ENCODE results near the gene SCAP. TPM values are rescaled to one million over a fixed set of nuclear protein-coding genes. Genes with fewer than 3 reads are reported as not detected.

SCAP gene
- total and polyA plus RNA-seq, 2 donors (not counting 1 experiment from before 2014, with no cell fraction given) = 13.6 to 67.7 TPM

DNA sequence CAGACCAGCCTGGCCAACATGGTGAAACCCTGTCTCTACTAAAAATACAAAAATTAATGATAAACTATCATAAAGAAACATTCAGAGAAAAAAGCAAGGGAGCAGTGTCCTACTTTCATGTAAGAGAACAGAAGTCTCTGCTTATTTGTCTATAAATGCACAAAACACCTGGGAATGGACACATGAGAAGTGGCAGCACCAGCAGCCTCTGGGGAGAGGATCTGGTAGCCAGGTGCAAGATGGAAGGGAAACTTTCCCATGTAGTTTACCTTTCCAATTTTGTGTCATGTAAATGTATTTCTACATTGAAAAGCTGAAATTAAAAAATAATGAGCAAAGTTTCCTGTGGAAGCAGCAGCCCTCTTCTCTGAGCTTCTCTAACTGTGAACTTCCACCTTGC lies 18.8 kb downstream of the SCAP start:
- TF ChIP-seq, protein P1, sequence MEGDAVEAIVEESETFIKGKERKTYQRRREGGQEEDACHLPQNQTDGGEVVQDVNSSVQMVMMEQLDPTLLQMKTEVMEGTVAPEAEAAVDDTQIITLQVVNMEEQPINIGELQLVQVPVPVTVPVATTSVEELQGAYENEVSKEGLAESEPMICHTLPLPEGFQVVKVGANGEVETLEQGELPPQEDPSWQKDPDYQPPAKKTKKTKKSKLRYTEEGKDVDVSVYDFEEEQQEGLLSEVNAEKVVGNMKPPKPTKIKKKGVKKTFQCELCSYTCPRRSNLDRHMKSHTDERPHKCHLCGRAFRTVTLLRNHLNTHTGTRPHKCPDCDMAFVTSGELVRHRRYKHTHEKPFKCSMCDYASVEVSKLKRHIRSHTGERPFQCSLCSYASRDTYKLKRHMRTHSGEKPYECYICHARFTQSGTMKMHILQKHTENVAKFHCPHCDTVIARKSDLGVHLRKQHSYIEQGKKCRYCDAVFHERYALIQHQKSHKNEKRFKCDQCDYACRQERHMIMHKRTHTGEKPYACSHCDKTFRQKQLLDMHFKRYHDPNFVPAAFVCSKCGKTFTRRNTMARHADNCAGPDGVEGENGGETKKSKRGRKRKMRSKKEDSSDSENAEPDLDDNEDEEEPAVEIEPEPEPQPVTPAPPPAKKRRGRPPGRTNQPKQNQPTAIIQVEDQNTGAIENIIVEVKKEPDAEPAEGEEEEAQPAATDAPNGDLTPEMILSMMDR (conservative IDR thresholded peaks at IDR 0.05 in 1 of 2, IDR thresholded peaks at IDR 0.05 in 1 of 2; ENCODE audit: low read depth in 1 of 2, low read length in 2 of 2) = no peak
- TF ChIP-seq EZH2 (IDR thresholded peaks at IDR 0.05; ENCODE audit: low read length, missing control alignments) = no peak
- H3K36me3 ChIP-seq (ENCODE audit: control insufficient read depth, insufficient read depth, low read length) = no peaks in the 10 kb centered on the region
- H3K27me3 ChIP-seq (ENCODE audit: control insufficient read depth, insufficient read depth, low read length) = no peaks in the 10 kb centered on the region
- no peak overlapping the region for H3K4me3 ChIP-seq (replicated peaks in 1 of 4; ENCODE audit: control extremely low read depth in 1 of 4, insufficient read depth in 1 of 4, low read depth in 3 of 4, low read length in 4 of 4)
- H3K79me2 ChIP-seq (ENCODE audit: control insufficient read depth, insufficient read depth, low read length) = no peaks in the 10 kb centered on the region
- DNase-seq (ENCODE audit: low read depth in 2 of 2) = no peak
- H3K9me3 ChIP-seq (ENCODE audit: control insufficient read depth, insufficient read depth, low read depth, low read length) = no peaks in the 10 kb centered on the region
- no peak overlapping the region for H3K27ac ChIP-seq (ENCODE audit: insufficient read depth, low read length)
- H3K4me2 ChIP-seq (ENCODE audit: extremely low read depth, insufficient read depth, low read length) = no peak overlapping the region
- H2AFZ ChIP-seq (ENCODE audit: low read length) = no peak overlapping the region
- H3K9ac ChIP-seq (ENCODE audit: insufficient read depth, low read length) = no peak overlapping the region
- H4K20me1 ChIP-seq (ENCODE audit: control insufficient read depth, extremely low read depth, insufficient read depth, low read length) = no peaks in the 10 kb centered on the region
- H3K4me1 ChIP-seq (ENCODE audit: control insufficient read depth, extremely low read depth, insufficient read depth, low read length) = no peaks in the 10 kb centered on the region

DNA sequence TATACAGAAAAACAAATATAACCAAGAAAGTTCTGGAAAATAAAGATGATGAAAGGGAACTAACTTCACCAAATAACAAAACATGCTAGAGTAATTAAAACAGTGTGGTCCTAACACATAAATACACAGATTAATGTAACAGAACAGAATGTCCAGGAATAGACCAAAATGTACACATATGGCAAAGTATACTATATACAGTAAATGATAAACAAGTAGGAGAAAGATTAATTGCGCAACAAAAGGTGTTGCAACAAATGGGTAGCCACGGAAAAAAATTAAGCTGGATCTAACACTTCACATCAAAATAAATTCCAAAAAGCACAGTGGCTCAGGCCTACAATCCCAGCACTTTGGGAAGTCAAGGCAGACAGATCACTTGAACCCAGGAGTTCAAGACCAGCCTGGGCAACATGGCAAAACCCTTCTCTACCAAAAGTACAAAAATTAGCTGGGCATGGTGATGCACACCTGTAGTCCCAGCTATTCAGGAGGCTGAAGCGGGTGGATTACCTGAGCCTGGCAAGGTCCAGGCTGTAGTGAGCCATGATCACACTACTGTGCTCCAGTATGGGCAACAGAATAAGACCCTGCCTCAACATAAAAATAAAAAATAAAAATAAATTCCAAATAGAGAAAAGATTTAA lies 19.8 kb downstream of the SCAP start:
- no peaks in the 10 kb centered on the region for H3K4me1 ChIP-seq (ENCODE audit: control insufficient read depth, extremely low read depth, insufficient read depth, low read length)
- TF ChIP-seq, protein P1 (conservative IDR thresholded peaks at IDR 0.05 in 1 of 2, IDR thresholded peaks at IDR 0.05 in 1 of 2; ENCODE audit: low read depth in 1 of 2, low read length in 2 of 2) = no peak
- no peak for TF ChIP-seq EZH2 (IDR thresholded peaks at IDR 0.05; ENCODE audit: low read length, missing control alignments)
- no peaks in the 10 kb centered on the region for H3K27me3 ChIP-seq (ENCODE audit: control insufficient read depth, insufficient read depth, low read length)
- H3K9ac ChIP-seq (ENCODE audit: insufficient read depth, low read length) = no peak overlapping the region
- no peaks in the 10 kb centered on the region for H3K36me3 ChIP-seq (ENCODE audit: control insufficient read depth, insufficient read depth, low read length)
- H3K4me2 ChIP-seq (ENCODE audit: extremely low read depth, insufficient read depth, low read length) = no peak overlapping the region
- H3K9me3 ChIP-seq (ENCODE audit: control insufficient read depth, insufficient read depth, low read depth, low read length) = no peaks in the 10 kb centered on the region
- no peak overlapping the region for H2AFZ ChIP-seq (ENCODE audit: low read length)
- peak in 1 of 2 donors; percentile 73 for DNase-seq (ENCODE audit: low read depth in 2 of 2)
- H3K79me2 ChIP-seq (ENCODE audit: control insufficient read depth, insufficient read depth, low read length) = peaks cover 3% of the 10 kb centered on the region
- H3K27ac ChIP-seq (ENCODE audit: insufficient read depth, low read length) = no peak overlapping the region
- no peak overlapping the region for H3K4me3 ChIP-seq (replicated peaks in 1 of 4; ENCODE audit: control extremely low read depth in 1 of 4, insufficient read depth in 1 of 4, low read depth in 3 of 4, low read length in 4 of 4)
- no peaks in the 10 kb centered on the region for H4K20me1 ChIP-seq (ENCODE audit: control insufficient read depth, extremely low read depth, insufficient read depth, low read length)

DNA sequence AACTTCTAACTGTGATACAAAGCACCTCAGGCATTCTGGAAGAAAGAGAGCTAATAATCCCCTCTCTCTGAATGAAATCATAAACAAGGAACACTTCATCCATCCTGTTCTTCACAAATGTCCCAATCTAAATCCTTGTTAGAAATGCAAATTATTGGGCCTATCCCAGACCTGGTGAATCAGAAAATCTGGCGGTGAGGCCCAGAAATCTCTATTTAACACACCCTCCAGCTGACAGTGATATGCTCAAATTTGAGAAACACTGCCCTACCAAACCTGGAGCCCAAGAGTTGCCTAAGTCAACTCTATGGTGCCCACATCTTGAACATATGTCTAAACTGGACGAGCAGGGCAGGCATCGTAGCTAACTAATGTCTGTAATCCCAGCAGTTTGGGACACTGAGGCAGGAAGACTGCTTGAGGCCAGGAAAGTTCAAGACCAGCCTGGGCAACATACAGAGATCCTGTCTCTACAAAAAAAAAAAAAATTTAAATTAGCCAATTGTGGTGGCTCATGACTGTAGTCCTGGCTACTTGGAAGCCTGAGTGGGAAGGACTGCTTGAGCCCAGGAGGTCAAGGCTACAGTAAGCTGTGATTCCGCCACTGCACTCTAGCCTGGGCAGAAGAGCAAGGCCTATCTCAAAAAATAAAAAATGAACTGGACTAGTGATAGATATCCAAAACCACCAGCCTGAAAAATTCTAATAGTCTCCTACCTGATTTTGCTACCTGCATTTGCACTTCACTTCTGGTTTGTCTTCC lies 23.1 kb downstream of the SCAP start:
- H3K36me3 ChIP-seq (ENCODE audit: control insufficient read depth, insufficient read depth, low read length) = no peaks in the 10 kb centered on the region
- no peaks in the 10 kb centered on the region for H3K4me1 ChIP-seq (ENCODE audit: control insufficient read depth, extremely low read depth, insufficient read depth, low read length)
- no peak for DNase-seq (ENCODE audit: low read depth in 2 of 2)
- peaks cover 3% of the 10 kb centered on the region for H3K79me2 ChIP-seq (ENCODE audit: control insufficient read depth, insufficient read depth, low read length)
- H3K9ac ChIP-seq (ENCODE audit: insufficient read depth, low read length) = no peak overlapping the region
- H3K27me3 ChIP-seq (ENCODE audit: control insufficient read depth, insufficient read depth, low read length) = no peaks in the 10 kb centered on the region
- no peak overlapping the region for H2AFZ ChIP-seq (ENCODE audit: low read length)
- no peaks in the 10 kb centered on the region for H3K9me3 ChIP-seq (ENCODE audit: control insufficient read depth, insufficient read depth, low read depth, low read length)
- TF ChIP-seq, protein P1 (conservative IDR thresholded peaks at IDR 0.05 in 1 of 2, IDR thresholded peaks at IDR 0.05 in 1 of 2; ENCODE audit: low read depth in 1 of 2, low read length in 2 of 2) = no peak
- TF ChIP-seq EZH2 (IDR thresholded peaks at IDR 0.05; ENCODE audit: low read length, missing control alignments) = no peak
- H4K20me1 ChIP-seq (ENCODE audit: control insufficient read depth, extremely low read depth, insufficient read depth, low read length) = no peaks in the 10 kb centered on the region
- H3K4me3 ChIP-seq (replicated peaks in 1 of 4; ENCODE audit: control extremely low read depth in 1 of 4, insufficient read depth in 1 of 4, low read depth in 3 of 4, low read length in 4 of 4) = no peak overlapping the region
- no peak overlapping the region for H3K4me2 ChIP-seq (ENCODE audit: extremely low read depth, insufficient read depth, low read length)
- H3K27ac ChIP-seq (ENCODE audit: insufficient read depth, low read length) = no peak overlapping the region
